SK-MEL-5 (cell line): ENCODE results near the gene PIP4K2C. TPM values are rescaled to one million over a fixed set of nuclear protein-coding genes. Genes with fewer than 3 reads are reported as not detected.

Source experiments
- DNase-seq: peaks from one replicate; pipeline ENCODE4 v3.0.0-alpha.2; 2016; ENCODE audit warnings: low read depth, low spot score
- in situ Hi-C: cut with HindIII; loops from 2 replicates; pipeline ENCODE4 v1.10.0; 2016; ENCODE audit warnings: low sequenced_read_pairs, high pct_unique_total_duplicates, low pct_unique_long_range_greater_than_20kb
- polyA plus RNA-seq, 2 experiments: library from polyadenylated mRNA; depleted of rRNA; stranded (reverse); fragments of >200 nt; gene quantifications; 2 replicates each; pipeline ENCODE4 v1.2.3, GENCODE V29; 2015
- total RNA-seq: library from RNA; depleted of rRNA; stranded (reverse); fragments of >200 nt; shearing (Covaris generic); gene quantifications from 2 replicates; pipeline ENCODE4 v1.2.3, GENCODE V29; 2014; rRNA removed

The PIP4K2C gene
- 48.4 and 53.2 TPM in 2 replicates for total RNA-seq
- 61.8 and 80.4 TPM in 2 replicates for polyA plus RNA-seq (2015; cell fraction: cytosol; rRNA removed)
- 56.3 and 58.4 TPM in 2 replicates for polyA plus RNA-seq (2015; cell fraction: nucleus; rRNA removed)

DNA sequence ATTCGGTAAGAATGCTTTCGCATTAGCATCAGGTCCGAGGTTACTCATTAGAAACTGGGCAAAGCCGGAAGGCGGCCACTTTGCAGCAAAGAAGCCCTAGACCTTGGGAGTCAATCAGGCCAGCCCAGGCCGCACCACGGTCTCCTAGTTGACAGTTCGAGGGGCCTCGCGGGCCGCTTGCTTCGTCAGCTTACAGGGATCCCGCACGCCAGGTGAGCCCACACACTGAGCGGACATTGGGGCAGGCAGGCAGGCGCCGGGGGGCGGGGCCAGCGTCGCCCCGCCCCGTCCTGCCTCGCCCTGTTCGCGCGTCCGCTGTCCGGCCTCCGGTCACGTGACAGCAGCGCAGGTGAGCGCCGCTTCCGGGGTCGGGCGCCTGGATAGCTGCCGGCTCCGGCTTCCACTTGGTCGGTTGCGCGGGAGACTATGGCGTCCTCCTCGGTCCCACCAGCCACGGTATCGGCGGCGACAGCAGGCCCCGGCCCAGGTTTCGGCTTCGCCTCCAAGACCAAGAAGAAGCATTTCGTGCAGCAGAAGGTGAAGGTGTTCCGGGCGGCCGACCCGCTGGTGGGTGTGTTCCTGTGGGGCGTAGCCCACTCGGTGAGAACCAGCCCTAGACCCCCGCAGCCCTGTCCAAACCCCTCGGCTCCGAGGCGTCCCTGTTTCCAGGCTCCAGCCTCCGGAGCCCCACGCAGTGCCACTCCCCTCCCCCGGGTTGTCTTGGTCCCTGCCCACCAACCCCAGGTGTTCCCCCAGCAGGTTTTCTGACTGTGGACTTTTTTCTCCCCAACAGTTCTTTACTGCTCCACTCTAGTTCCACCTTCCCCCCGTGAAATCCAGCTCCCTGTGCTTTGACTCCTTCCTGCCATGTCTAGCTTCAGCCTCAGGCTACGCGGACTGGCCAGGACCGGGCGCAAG, at the start of gene PIP4K2C:
Gene PIP4K2C, plus strand, starts transcription at position 329 of the 918 bp plus-strand sequence. Its CDS starts 98 bp downstream, at position 427.
- in situ Hi-C loops = no loop called here
- DNase-seq = peak; percentile 74

DNA sequence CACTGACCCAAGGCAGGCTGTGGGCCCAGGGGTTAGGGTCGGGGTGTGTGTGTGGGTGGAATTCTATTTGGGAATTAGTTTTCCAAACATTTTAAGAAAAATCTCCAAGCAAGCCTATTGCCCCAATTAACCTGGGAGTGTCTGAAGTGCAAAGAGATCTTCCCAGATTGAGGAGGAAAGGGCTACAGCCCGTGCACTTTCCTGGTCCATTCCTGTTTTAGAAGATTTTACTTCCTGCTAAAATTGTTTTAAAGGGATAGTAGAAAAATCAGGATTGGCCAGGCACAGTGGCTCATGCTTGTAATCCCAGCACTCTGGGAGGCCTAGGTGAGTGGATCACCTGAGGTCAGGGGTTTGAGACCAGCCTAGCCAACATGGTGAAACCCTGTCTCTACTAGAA, 49.3 kb upstream of the PIP4K2C start:
- in situ Hi-C loops = no loop called here
- DNase-seq = no peak

DNA sequence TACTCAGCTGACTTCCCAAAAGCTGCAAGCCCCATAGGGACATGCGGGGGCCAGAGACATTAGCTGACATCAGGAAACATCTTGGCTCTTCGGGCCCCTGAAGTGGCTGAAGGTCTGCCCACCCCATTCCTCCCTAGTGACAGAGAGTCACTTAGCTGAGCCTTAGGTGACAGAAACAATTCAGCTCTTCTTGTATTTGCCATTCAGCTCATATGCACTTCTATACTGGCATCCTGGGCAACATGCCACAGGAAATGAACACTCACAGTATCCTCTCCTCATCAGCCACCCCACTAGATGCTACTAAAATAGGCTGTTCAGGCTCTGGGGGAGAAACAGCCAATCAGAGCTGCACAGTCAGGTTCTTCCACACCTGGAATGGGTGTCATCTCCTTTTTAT, 47.4 kb upstream of the PIP4K2C start:
- no peak for DNase-seq
- in situ Hi-C loops = no loop called here

DNA sequence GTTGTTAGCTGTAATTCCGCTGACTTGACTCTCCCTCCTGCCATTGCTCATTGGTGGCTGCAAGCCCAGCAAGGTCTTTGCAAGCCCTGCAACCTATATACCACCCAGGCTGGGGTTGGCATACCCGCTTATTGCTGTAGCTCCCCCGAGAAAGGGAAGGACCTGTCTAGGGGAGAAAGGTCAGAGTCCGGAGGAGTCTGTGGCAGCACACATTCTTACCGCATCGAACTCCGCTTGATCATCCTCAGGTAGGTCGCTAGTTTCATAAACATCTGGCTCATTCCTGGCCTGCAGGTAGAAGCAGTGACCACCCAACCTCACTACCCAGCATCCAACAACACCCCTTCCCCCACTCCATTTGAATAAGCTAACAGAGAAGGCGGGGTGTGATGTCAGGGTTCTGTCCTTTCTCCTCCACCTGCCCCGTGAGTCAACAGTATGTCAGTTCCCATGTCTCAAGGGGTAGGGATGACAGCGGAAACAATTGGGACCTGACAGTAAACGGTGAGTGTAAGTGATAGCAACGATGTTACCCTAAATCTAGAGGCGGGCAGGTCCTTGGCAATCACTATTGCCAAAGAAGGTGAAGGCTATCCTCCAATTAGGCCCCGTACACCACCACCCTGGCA, 45.1 kb upstream of the PIP4K2C start:
- no peak for DNase-seq

DNA sequence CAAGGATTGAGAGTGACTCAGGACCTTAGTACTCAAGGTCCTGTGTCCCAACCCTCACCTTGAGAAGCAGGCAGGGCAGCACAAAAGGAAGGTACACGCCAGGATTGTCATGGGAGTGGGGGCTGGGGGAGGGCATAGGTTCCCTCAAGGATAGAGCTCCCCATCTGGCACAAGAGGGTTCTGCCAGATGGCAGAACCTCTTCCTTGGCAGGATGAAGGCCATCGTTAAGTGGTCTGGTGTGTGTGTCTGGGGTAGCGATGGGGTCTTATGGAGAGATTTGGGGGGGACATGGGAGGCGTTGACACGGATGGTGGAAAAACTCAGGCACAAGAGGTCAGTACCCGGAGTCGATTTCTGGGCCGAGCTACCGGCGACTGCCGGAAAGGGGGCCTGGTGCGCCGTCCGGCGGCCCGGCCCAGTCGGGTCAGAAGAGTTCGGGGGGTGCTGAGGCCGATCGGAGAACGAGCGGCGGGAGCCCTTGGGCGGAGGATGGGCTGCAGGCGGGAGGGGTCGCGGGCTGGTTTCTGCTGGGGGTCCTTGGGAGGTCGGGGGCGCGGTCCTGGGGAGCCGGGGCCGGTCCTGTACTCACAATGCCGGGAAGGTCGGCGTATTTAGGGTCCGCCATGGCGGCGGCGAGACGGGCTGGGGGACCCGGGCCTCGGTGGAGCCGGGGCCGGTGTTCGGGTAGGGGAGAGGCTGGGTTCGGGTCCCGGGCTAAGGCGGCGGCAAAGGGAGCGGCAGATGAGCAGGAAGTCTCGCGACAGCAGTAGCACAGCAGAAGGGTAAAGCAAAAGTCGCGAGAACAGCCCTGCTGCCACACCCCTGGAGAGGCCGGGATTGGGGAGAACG, 44.3 kb upstream of the PIP4K2C start, which contains the start of gene DCTN2:
Gene DCTN2, minus strand, starts transcription at position 755 of the 850 bp plus-strand sequence. Its CDS starts 129 bp downstream, at position 626.
- DNase-seq = peak; percentile 98
- in situ Hi-C loops = no loop called here

More for the DNA sequence above, 45.1 kb upstream of the PIP4K2C start:
- in situ Hi-C loops = no loop called here

DNA sequence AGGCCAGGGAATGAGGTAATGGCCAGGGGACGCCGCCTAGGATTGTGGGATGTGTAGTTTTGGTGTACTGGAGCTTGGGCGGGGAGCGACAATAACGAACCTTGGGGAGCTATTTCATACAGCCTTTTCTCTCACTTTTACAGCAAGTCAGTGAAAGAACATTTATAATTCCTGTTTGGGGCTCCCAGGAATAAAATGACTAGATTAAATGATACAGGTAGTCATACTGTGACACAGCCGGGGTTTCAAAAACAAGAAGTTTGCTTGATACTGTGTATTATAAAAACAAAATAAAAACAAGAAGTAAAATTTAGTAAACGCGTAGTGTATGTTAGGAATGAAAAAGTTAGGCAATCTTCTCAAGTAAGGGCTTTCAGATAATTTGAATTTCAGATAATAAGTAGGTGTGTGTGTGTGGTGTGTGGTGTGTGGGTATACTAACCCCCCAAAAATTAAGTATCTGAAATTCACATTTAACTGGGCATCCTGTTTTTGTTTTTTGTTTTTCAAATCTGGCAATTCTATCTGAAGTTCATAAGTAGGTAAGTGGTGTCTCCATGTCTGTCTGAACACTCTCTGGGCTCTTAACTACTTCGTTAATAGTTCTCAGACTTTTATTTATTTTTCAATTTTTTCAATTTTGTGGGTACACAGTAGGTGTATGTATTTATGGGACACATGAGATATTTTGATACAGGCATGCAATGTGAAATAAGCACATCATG, 43.5 kb upstream of the PIP4K2C start:
- in situ Hi-C loops = no loop called here
- no peak for DNase-seq

DNA sequence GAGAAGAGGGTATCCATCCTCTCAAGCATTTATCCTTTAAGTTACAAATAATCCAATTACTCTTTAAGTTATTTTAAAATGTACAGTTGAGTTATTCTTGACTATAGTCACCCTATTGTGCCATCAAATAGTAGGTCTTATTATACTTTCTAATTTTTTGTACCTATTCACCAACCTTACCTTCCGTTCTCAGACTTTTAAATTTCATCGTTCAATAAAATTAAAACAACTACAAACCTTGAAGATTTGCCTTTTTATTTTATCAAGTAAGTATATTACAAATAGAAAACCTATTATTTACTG, 43.0 kb upstream of the PIP4K2C start:
- DNase-seq = no peak
- in situ Hi-C loops = no loop called here

DNA sequence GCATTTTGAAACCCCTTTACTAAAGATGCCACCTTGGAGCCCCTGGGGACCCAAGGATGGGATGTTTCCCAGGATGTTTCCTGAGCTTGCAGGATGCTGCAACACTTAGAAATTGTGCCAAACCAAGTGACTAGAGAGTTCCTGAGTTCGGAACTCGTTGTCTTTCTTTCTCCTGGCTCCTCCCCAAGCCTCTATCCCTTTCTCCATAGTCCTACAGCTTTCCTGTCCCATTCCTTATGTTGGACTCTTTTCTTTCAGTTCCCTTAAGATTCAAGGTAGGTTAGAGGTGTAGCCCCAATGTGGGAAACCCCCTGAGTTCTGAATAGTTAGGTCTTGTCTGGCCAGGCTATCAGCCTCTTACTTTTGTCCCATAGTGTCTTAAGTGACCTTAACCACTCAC, 42.5 kb upstream of the PIP4K2C start:
- no peak for DNase-seq
- in situ Hi-C loops = no loop called here

DNA sequence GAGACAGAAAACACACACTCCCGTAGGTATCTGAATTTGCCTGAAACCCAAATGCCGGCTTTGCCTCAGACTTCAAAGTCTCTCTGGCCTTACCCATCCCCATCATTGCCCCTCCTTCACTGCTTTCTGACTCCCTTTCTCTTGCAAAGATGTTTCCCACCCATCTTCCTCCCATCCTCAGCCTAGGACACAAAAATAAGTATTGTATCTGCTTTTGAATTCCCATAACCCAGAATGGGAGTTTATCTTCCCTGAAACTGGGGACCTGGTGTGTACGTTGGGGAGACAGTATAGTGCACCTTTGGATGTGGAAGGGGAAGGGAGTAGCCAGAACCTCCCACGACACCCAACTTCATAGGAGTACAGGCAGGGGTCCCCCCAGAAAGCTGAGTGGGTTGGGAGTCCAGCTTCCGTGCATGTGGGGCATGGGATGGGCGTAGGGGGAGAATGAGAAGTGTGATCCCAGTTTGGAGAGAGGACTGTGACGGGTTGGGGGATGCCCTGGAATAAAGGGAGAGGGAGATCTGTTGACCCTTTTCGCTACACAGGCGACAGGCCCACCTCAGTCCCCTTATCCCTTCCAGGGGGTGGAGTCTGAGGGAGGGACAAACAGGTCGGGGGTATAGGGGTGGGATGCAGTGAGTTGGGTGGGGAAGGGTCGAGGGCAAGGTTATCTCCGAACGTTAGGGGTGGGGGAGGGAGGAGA, 41.6 kb upstream of the PIP4K2C start:
- no peak for DNase-seq

DNA sequence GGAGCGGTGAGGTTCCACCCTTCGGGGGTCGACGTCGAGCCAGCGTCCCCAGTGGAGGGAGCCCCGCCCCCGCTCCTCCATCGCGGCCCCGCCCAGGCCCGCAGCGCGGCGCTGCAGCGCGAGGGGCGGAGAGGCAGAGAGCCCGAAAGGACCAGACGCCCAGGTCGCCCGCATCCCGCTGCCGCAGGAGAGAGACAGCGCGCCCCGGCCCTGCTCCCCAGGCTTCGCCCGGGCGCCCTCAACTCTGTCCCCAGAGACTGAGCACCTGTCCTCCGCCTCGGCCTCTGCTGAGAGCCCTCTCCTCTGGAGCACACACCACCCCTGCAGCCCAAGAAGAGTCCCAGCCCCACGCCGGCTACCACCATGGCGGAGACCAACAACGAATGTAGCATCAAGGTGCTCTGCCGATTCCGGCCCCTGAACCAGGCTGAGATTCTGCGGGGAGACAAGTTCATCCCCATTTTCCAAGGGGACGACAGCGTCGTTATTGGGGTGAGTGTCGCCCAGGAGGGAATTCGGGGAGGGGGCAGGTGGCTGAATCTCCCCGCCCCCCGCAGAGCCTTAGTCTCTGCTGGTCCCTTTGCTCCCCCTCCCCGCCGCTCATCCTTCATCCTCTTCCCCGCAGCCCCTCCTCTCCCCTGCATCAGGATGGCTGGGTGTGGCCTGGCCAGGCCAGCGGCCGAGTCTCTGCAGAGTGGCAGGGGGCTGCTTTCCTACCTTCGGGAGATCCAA, 40.9 kb upstream of the PIP4K2C start, which contains the start of gene KIF5A:
Gene KIF5A, plus strand, starts transcription at position 136 of the 732 bp plus-strand sequence. Its CDS starts 228 bp downstream, at position 364.
- peak; percentile 38 for DNase-seq

More for the DNA sequence above, 41.6 kb upstream of the PIP4K2C start:
- in situ Hi-C loops = no loop called here

DNA sequence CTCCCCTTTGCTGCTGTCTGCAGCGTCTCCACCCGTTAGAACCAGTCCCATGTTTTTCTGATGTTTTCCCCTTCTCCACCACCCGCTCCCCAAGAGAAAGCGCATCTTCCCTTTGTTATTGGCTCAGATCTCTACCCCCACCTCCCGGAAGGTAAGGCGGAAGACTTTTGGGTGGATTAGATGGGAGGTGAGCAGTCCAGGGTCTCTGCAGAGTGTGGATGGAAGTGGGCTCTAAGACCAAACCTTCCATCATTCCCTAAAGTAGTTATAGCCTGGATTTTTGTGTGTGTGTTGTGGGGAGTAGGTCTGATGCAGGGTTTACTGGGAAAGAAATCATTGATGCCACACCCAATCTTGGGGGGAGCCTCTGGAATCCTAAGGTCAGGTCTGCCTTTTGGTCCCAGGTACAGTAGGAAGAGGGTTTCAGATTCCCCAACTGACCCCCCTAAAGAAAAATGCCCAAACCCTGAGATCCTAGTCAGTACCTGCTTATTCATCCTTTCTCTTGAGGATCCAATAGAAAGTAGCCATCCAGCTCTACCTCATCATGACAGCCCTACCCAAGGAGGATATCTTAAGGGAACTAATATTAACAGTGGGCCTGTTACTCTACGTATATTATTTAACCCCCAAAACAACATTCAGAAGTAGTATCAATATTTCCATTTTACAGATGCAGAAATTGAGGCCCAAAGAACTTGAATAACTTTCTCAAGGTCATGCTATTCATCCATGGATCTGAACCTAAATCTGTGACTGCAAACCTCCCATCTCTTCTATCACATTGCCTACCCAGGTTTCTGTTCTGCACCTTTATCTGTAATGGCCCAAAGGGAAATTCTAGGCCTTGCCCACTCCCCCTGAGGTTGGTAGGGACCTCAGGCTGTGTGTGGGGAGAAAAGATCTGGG, 40.1 kb upstream of the PIP4K2C start:
- in situ Hi-C loops = no loop called here
- DNase-seq = no peak

More for the DNA sequence above, 40.9 kb upstream of the PIP4K2C start, which contains the start of gene KIF5A:
- in situ Hi-C loops = no loop called here

DNA sequence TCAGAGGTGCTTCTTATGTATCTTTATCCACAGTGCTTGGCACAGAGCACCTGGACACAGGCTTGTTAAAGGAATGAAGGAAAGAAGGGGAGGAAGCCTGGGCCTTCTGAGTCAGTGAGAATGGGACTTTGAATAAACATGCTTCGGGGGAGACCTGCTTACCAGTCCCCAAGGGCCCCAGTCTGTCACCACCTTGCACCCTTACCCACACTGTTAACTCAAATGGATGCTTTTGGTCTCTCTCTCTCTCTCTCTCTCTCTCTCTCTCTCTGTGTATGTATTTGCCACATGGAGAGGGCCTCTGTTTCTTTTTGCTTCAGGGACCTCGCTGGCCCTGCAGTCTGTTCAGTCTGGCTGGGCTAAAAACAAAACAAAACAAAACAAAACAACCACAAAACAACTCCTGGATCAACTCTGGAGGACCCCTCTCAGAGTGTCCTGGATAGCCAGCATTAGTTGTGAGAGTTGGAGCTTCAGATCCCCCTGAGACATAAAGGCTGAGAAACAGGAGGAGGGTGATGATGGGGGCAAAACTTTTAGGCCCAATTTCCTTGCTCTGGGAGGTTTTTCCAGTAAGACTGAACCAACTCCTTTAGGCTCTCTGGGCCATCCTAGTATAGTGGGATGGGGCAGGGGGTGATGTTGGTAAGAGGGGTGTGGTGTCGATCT, 39.2 kb upstream of the PIP4K2C start:
- in situ Hi-C loops = no loop called here
- DNase-seq = no peak

DNA sequence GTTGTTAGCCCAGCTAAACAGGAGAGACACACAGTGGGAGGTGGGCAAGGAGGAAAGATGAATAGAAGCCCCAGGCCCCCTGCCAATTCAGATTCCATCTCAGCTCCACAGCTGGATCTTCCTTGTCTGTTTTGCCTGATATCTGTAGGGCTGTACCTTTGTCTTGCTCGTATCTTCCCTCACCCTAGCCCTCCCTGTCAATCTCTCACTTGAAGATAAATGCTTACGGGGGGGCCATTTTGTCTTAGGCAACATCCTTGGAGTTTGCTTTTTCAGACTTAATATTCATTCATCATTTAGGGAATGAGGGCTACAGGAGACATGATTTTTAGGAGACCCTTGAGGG, 38.7 kb upstream of the PIP4K2C start:
- DNase-seq = no peak
- in situ Hi-C loops = no loop called here

DNA sequence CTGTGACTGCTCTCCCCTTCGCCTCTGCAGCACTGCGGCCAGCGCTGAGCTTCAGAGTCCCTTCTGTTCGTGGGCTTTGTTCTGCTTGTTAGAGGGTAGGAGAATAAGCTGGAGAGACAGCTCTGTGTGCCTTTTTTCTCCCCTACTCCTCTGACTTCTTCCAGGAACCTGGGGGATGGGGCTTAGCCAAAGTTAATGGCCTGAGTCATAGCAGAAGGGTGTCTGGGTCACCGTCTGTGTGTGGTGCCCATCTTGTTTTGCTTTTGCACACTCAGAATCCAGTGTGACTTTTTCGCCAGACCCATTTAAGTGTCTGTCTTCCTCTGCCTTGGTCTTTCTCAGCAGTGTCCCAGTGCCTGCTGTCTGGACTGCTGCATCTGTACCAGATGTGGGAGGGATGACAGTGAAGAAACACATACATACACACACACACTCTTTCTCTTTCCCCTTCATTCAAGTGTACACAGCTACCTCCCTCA, 38.1 kb upstream of the PIP4K2C start:
- no peak for DNase-seq
- in situ Hi-C loops = no loop called here
